Right atrium auricular region (tissue), 2 donors: ENCODE results near the gene PLD4. TPM values are rescaled to one million over a fixed set of nuclear protein-coding genes. Genes with fewer than 3 reads are reported as not detected.

ENCODE experiments used
- DNase-seq: peaks from one replicate; pipeline ENCODE4 v3.0.0-alpha.2; 2019; ENCODE audit warnings: low spot score
- H3K27ac ChIP-seq, 2 donors: fragments of 200-600 bp; sonication (generic); 1 replicate in 1 of 2; 2 replicates in 1 of 2; pipeline ENCODE4 v1.5.1; 2016 to 2019
- H3K27me3 ChIP-seq, 2 donors: fragments of 200-600 bp; sonication (generic); one replicate each; pipeline versions ENCODE4 v1.5.1 to v1.6.0; 2017 to 2019
- H3K36me3 ChIP-seq: fragments of 200-600 bp; sonication (generic); one replicate; pipeline ENCODE4 v1.5.1; 2016
- H3K4me1 ChIP-seq, 2 donors: fragments of 200-600 bp; sonication (generic); one replicate each; pipeline versions ENCODE4 v1.5.1 to v1.6.0; 2017 to 2019
- H3K4me3 ChIP-seq, 2 donors: fragments of 200-600 bp; sonication (generic); 1 replicate in 1 of 2; 2 replicates in 1 of 2; pipeline ENCODE4 v1.5.1; 2017 to 2019; ENCODE audit warnings: mild to moderate bottlenecking in 1 of 2, moderate library complexity in 1 of 2
- H3K9me3 ChIP-seq, 2 donors: fragments of 200-600 bp; sonication (generic); one replicate each; pipeline ENCODE4 v1.5.1; 2019
- total RNA-seq, 2 donors: library from RNA; depleted of rRNA; stranded (reverse); fragments of >200 nt; gene quantifications; one replicate each; pipeline ENCODE4 v1.1.0, GENCODE V29; 2016
- TF ChIP-seq, protein P1 (sequence below), 2 donors: fragments of 200-600 bp; sonication (generic); IDR thresholded peaks; one replicate each; pipeline ENCODE4 v1.5.1; 2019; ENCODE audit warnings: antibody characterized with exemption in 2 of 2

Gene PLD4
- total RNA-seq, 2 donors from 2014 or later = 0.08 TPM; not detected in 1

DNA sequence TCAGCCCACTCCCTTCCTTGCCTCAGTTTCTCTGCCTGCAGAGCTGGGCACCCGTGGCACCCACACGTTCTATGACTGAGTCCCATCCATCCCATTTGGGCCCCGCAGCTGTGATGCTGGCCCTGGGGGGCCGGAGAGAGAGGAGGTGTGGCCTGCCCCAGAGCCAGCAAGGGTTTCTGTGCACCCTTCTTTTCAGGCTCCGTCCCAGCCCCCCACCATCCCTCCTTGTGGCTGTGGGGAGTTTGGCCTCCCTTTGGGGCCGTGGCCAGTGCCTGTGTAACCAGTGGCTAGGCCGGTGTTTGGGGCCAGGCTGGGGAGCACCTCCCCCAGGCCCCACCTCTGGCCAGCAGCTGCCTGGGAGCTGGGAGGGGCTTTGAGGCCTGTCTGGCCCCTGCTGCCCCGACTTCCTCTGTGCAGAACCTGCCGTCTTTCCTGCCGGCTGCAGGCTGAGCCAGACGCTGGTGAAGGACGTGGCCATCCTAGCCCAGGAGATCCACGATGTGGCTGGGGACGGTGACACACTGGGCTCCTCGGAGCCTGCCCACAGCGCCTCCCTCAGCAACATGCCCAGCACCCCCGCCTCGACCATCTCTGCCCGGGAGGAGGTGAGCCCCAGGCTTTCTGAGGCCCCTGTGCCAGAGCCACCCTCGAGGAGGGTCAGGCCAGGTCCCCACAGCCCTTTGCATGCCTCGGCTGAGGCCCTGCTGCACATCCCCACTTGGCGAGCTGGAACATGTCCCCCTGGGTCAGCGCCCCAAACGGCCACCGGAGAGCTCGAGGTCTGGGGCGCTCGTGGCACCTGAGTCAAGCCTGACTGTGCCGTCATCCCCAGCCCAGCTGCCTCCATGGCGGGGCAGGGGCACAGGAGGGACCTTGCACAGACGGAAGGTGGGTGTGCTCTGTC lies 31.9 kb upstream of the PLD4 start:
- no peaks in the 10 kb centered on the region for H3K27me3 ChIP-seq
- no peaks in the 10 kb centered on the region for H3K36me3 ChIP-seq
- no peak overlapping the region for H3K4me3 ChIP-seq
- H3K4me1 ChIP-seq = peaks cover 0 to 20% of the 10 kb centered on the region in 2 donors
- DNase-seq = no peak
- H3K27ac ChIP-seq = no peak overlapping the region
- TF ChIP-seq, protein P1, sequence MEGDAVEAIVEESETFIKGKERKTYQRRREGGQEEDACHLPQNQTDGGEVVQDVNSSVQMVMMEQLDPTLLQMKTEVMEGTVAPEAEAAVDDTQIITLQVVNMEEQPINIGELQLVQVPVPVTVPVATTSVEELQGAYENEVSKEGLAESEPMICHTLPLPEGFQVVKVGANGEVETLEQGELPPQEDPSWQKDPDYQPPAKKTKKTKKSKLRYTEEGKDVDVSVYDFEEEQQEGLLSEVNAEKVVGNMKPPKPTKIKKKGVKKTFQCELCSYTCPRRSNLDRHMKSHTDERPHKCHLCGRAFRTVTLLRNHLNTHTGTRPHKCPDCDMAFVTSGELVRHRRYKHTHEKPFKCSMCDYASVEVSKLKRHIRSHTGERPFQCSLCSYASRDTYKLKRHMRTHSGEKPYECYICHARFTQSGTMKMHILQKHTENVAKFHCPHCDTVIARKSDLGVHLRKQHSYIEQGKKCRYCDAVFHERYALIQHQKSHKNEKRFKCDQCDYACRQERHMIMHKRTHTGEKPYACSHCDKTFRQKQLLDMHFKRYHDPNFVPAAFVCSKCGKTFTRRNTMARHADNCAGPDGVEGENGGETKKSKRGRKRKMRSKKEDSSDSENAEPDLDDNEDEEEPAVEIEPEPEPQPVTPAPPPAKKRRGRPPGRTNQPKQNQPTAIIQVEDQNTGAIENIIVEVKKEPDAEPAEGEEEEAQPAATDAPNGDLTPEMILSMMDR (IDR thresholded peaks at IDR 0.05) = no peak
- no peaks in the 10 kb centered on the region for H3K9me3 ChIP-seq

DNA sequence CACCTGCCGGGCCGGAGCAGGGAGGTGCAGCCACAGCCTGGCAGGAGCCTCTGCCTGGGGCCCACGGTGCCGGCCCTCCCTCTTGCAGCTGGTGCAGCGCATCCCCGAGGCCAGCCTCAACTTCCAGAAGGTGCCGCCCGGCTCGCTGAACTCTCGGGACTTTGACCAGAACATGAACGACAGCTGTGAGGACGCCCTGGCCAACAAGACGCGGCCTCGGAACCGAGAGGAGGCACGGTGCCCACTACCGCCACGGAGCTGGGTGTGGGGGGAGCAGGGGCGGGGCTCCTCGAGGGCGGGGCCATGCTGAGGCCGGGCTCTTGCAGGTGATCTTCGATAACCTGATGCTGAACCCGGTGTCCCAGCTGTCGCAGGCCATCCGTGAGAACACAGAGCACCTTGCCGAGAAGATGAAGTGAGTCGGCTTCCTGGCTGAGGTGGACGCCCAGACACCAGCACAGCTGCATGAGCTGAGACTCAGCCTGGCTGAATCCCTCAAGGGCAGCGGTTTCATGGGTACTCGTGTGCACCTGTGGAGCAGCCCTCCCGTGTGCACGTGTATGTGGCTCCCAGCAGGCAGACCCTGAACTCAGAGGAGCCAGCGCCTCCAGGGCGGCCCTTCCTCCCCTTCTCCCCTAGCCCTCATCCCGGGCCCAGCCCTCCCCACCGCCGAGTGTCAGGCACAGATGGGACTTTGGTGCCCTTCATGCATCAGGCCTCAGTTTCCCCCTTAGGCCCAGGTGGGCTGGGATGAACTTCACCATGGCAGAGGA lies 31.1 kb upstream of the PLD4 start:
- Histone ChIP-seq H3K27ac (no peak overlapping the region), H3K4me1 (peaks cover 0 to 20% of the 10 kb centered on the region in 2 donors), H3K36me3 (no peaks in the 10 kb centered on the region), H3K27me3 (no peaks in the 10 kb centered on the region), H3K4me3 (no peak overlapping the region), H3K9me3 (no peaks in the 10 kb centered on the region)
- TF ChIP-seq, protein P1 (IDR thresholded peaks at IDR 0.05) = no peak
- no peak for DNase-seq

DNA sequence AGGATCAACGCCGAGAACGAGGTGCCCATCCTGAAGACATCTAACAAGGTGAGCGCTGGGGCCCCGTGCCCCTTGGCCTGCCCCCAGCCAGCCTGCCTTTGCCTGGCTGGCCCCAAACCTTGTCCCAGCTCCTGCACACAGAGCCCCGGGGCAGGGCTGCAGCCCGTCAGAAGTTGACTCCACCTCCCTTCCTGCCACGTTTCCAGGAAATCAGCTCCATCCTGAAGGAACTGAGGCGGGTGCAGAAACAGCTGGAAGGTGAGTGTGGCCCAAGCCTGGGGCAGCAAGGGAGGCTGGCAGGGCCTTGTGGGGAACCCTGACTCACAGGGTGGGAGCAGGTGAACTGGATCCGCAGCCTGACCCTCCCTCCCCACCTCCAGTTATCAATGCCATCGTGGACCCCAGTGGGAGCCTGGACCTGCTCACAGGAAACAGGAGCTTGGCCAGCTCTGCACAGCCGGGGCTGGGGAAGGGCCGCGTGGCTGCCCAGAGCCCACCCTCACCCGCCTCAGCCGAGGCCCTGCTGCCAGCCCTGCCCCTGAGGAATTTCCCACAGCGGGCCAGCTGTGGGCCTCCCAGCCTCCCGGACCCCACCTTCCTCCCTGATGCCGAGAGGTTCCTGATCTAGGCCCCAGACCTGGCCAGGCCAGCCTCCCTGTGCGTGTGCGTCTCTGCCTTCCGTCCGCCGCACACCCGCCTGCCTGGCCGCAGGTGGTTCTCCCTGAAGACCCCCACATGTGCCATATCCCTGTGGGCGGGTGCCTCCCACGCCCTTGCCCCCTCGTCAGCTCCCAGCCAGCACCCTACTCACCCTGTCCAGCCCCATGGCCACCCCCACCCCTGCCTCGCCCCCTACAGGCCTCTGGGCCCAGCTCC lies 30.1 kb upstream of the PLD4 start:
- TF ChIP-seq, protein P1 (IDR thresholded peaks at IDR 0.05) = no peak
- no peak overlapping the region for H3K27ac ChIP-seq
- no peaks in the 10 kb centered on the region for H3K36me3 ChIP-seq
- peaks cover 0 to 20% of the 10 kb centered on the region in 2 donors for H3K4me1 ChIP-seq
- H3K9me3 ChIP-seq = no peaks in the 10 kb centered on the region
- DNase-seq = no peak
- H3K4me3 ChIP-seq = no peak overlapping the region
- no peaks in the 10 kb centered on the region for H3K27me3 ChIP-seq

DNA sequence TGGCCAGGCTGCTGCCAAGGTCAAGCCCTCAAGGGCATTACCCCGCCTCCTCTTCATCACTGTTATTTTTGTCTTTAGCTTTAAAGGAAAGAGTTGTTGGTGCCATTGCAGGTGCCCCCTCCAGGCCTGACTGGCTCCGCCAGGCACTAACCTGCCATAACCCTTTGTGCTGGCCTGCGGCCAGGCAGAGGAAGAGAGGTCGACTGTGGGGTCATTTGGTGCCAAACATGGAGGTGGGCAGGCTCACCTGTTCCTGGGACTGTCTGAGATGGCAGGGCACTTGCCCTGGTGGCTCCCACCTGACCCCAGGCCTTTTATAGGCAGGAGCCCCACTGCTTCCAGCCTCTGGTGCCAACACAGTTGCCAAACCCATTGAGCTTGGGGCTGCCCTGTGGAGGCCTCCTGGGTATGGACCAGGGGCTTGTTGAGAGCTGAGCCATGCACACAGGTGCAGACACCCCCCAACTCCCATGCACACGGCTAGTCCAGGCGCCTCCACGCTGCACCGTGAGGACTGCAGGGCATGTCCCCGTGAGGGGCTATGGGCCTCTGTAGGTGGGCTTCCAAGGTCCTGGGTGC lies 29.4 kb upstream of the PLD4 start:
- TF ChIP-seq, protein P1 (IDR thresholded peaks at IDR 0.05) = no peak
- no peak for DNase-seq
- H3K27ac ChIP-seq = no peak overlapping the region
- peaks cover 0 to 20% of the 10 kb centered on the region in 2 donors for H3K4me1 ChIP-seq
- H3K36me3 ChIP-seq = no peaks in the 10 kb centered on the region
- H3K27me3 ChIP-seq = no peaks in the 10 kb centered on the region
- no peaks in the 10 kb centered on the region for H3K9me3 ChIP-seq
- H3K4me3 ChIP-seq = no peak overlapping the region
